Keratinocyte (primary cell): ENCODE results near the gene CYP2S1. TPM values are rescaled to one million over a fixed set of nuclear protein-coding genes. Genes with fewer than 3 reads are reported as not detected.

Experiments
- DNase-seq: peaks from one replicate; pipeline ENCODE4 v3.0.0-alpha.2; 2011; ENCODE audit warnings: low read depth, missing footprints, low spot score
- FAIRE-seq: peaks from 2 replicates; lab custom pipeline; 2011; peaks lifted over from hg19 to GRCh38; lab: Jason Lieb, UNC
- H2AFZ ChIP-seq: 2 replicates; pipeline ENCODE4 v1.6.0; 2012; ENCODE audit warnings: low read length, control low read depth, inconsistent platforms; ENCODE audit not compliant: control insufficient read depth
- H3K27ac ChIP-seq: 2 replicates; pipeline ENCODE4 v1.5.1; 2011; ENCODE audit warnings: low read length; ENCODE audit not compliant: control insufficient read depth, insufficient read depth
- H3K27me3 ChIP-seq: 3 replicates; pipeline ENCODE4 v1.6.0; 2011; ENCODE audit warnings: low read length; ENCODE audit not compliant: control insufficient read depth, insufficient read depth; ENCODE audit errors: extremely low read depth
- H3K36me3 ChIP-seq, 2 experiments: 2 replicates in 1 of 2; 3 replicates in 1 of 2; pipeline ENCODE4 v1.5.1; 2011; ENCODE audit warnings: low read length in 2 of 2, mild to moderate bottlenecking in 1 of 2; ENCODE audit not compliant: control insufficient read depth in 2 of 2, insufficient read depth in 2 of 2; ENCODE audit errors: extremely low read depth in 1 of 2
- H3K4me1 ChIP-seq: 3 replicates; pipeline ENCODE4 v1.5.1; 2011; ENCODE audit warnings: low read length; ENCODE audit not compliant: control insufficient read depth, insufficient read depth; ENCODE audit errors: extremely low read depth
- H3K4me2 ChIP-seq: 3 replicates; pipeline ENCODE4 v1.6.0; 2011; ENCODE audit warnings: low read depth, low read length; ENCODE audit not compliant: control insufficient read depth, insufficient read depth; ENCODE audit errors: extremely low read depth
- H3K4me3 ChIP-seq, 3 experiments: fragments of 200-600 bp in 1 of 3; sonication (generic) in 1 of 3; 2 replicates in 2 of 3; 3 replicates in 1 of 3; pipeline ENCODE4 v1.5.1; 2011 to 2016; ENCODE audit warnings: low read length in 3 of 3, mild to moderate bottlenecking in 3 of 3, control low read depth in 2 of 3, inconsistent platforms in 1 of 3, low read depth in 1 of 3, mixed read lengths in 1 of 3, mixed run types in 1 of 3, moderate library complexity in 1 of 3; ENCODE audit not compliant: control insufficient read depth in 2 of 3, insufficient read depth in 2 of 3; ENCODE audit errors: extremely low read depth in 1 of 3
- H3K79me2 ChIP-seq: 2 replicates; pipeline ENCODE4 v1.6.0; 2012; ENCODE audit warnings: low read length; ENCODE audit not compliant: control insufficient read depth, insufficient read depth
- H3K9ac ChIP-seq: 3 replicates; pipeline ENCODE4 v1.6.0; 2011; ENCODE audit warnings: low read length; ENCODE audit not compliant: control insufficient read depth, insufficient read depth; ENCODE audit errors: extremely low read depth
- H3K9me1 ChIP-seq: 3 replicates; pipeline ENCODE4 v1.6.0; 2011; ENCODE audit warnings: low read length; ENCODE audit not compliant: control insufficient read depth, insufficient read depth; ENCODE audit errors: extremely low read depth
- H3K9me3 ChIP-seq: 2 replicates; pipeline ENCODE4 v1.5.1; 2012; ENCODE audit warnings: low read depth, low read length; ENCODE audit not compliant: control insufficient read depth
- H4K20me1 ChIP-seq: 3 replicates; pipeline ENCODE4 v1.6.0; 2011; ENCODE audit warnings: low read length; ENCODE audit not compliant: control insufficient read depth, insufficient read depth; ENCODE audit errors: extremely low read depth
- CTCF ChIP-seq, 3 experiments: IDR thresholded peaks in 1 of 3; conservative IDR thresholded peaks in 1 of 3; optimal IDR thresholded peaks in 1 of 3; 2 replicates in 2 of 3; 3 replicates in 1 of 3; pipeline versions ENCODE3 to v1.5.1; 2011; ENCODE audit warnings: low read length in 3 of 3, mild to moderate bottlenecking in 3 of 3, moderate library complexity in 2 of 3, control low read depth in 1 of 3, inconsistent platforms in 1 of 3; ENCODE audit not compliant: insufficient read depth in 2 of 3; ENCODE audit errors: extremely low read depth in 1 of 3
- EZH2 ChIP-seq: IDR thresholded peaks from one replicate; pipeline ENCODE4 v1.6.1; 2012; ENCODE audit warnings: inconsistent platforms, mild to moderate bottlenecking, low read length, moderate library complexity
- dilution Hi-C: fragments of 300-500 bp; cut with MboI; formaldehyde crosslinking; loops from one replicate; pipeline ENCODE4 v1.7.0; 2020; ENCODE audit warnings: low sequenced_read_pairs; ENCODE audit not compliant: extremely low pct_ligation_motif_present
- polyA plus RNA-seq, 5 experiments: library from polyadenylated mRNA; depleted of rRNA in 3 of 5; stranded (reverse) in 3 of 5; stranded (forward) in 1 of 5; unstranded in 1 of 5; fragments of >200 nt; gene quantifications; 1 replicate in 1 of 5; 2 replicates in 3 of 5; 3 replicates in 1 of 5; pipeline versions ENCODE4 v1.2.1 to v1.2.3, GENCODE V29; 2011 to 2012; ENCODE audit warnings: missing spikeins in 2 of 5, low read depth in 1 of 5, low replicate concordance in 1 of 5

CYP2S1 gene
- polyA plus RNA-seq, 1 donor (not counting 4 experiments of a cell fraction or from before 2014, with no cell fraction given) = 4.9 TPM

- H3K9me1 ChIP-seq = no peaks in the 10 kb centered on the region
- H3K9me3 ChIP-seq = no peaks in the 10 kb centered on the region
- H3K36me3 ChIP-seq = no peaks in the 10 kb centered on the region
- no peak for FAIRE-seq
- no peak overlapping the region for H3K9ac ChIP-seq
- H3K4me3 ChIP-seq = no peak overlapping the region
- H3K4me2 ChIP-seq = no peak overlapping the region
- no peak overlapping the region for H2AFZ ChIP-seq
- dilution Hi-C loops = no loop called here
- no peaks in the 10 kb centered on the region for H3K79me2 ChIP-seq
- no peaks in the 10 kb centered on the region for H3K4me1 ChIP-seq
- H3K27me3 ChIP-seq = no peaks in the 10 kb centered on the region
- TF ChIP-seq EZH2 = no peak
- TF ChIP-seq CTCF (optimal IDR thresholded peaks at IDR 0.05 in 1 of 3, IDR thresholded peaks at IDR 0.05 in 1 of 3, conservative IDR thresholded peaks at IDR 0.05 in 1 of 3; ENCODE audit: extremely low read depth in 1 of 3, insufficient read depth in 2 of 3, low read length in 3 of 3) = no peak
- no peak for DNase-seq
- no peaks in the 10 kb centered on the region for H4K20me1 ChIP-seq
- no peak overlapping the region for H3K27ac ChIP-seq
Measured at GRCh38 chr19:41186971-41187883, 5.8 kb upstream of the CYP2S1 start.

GRCh38 chr19:41187884-41188279, 5.1 kb upstream of the CYP2S1 start:
- Histone ChIP-seq H3K36me3 (no peaks in the 10 kb centered on the region), H3K4me1 (peaks cover 4% of the 10 kb centered on the region), H2AFZ (no peak overlapping the region), H3K4me3 (no peak overlapping the region), H3K4me2 (no peak overlapping the region), H3K27me3 (no peaks in the 10 kb centered on the region), H3K9me1 (no peaks in the 10 kb centered on the region), H3K9me3 (no peaks in the 10 kb centered on the region), H3K27ac (no peak overlapping the region), H3K79me2 (no peaks in the 10 kb centered on the region), H4K20me1 (no peaks in the 10 kb centered on the region), H3K9ac (no peak overlapping the region)
- TF ChIP-seq CTCF (optimal IDR thresholded peaks at IDR 0.05 in 1 of 3, IDR thresholded peaks at IDR 0.05 in 1 of 3, conservative IDR thresholded peaks at IDR 0.05 in 1 of 3; ENCODE audit: extremely low read depth in 1 of 3, insufficient read depth in 2 of 3, low read length in 3 of 3) (no peak), EZH2 (no peak)
- no peak for DNase-seq
- dilution Hi-C loops = no loop called here
- no peak for FAIRE-seq
